H9 (cell line): ENCODE data around the gene ELF1. TPM values are rescaled to one million over a fixed set of nuclear protein-coding genes. Genes with fewer than 3 reads are reported as not detected.

Source experiments
- DNase-seq: peaks from one replicate; pipeline ENCODE4 v3.0.0-alpha.2; 2017
- H2AFZ ChIP-seq: one replicate; pipeline ENCODE4 v1.6.1; 2013; ENCODE audit warnings: mild to moderate bottlenecking, low read length, control low read depth, moderate library complexity
- H2AK5ac ChIP-seq: 2 replicates; pipeline ENCODE4 v1.6.1; 2013; ENCODE audit warnings: low read length, control low read depth, mixed read lengths; ENCODE audit not compliant: insufficient read length
- H2BK120ac ChIP-seq: one replicate; pipeline ENCODE4 v1.6.1; 2013; ENCODE audit warnings: low read depth, mild to moderate bottlenecking, low read length, control low read depth, inconsistent platforms; ENCODE audit not compliant: poor library complexity, severe bottlenecking
- H2BK12ac ChIP-seq: 2 replicates; pipeline ENCODE4 v1.6.1; 2013; ENCODE audit warnings: low read length, control low read depth, mixed read lengths, low read depth; ENCODE audit not compliant: insufficient read length
- H2BK15ac ChIP-seq: 2 replicates; pipeline ENCODE4 v1.6.1; 2013; ENCODE audit warnings: low read depth, low read length, control low read depth
- H2BK20ac ChIP-seq: one replicate; pipeline ENCODE4 v1.6.1; 2013; ENCODE audit warnings: low read depth, mild to moderate bottlenecking, low read length, control low read depth, inconsistent platforms; ENCODE audit not compliant: poor library complexity, severe bottlenecking
- H2BK5ac ChIP-seq: 2 replicates; pipeline ENCODE4 v1.6.1; 2013; ENCODE audit warnings: low read length, control low read depth, mixed read lengths; ENCODE audit not compliant: insufficient read length
- H3K14ac ChIP-seq: 2 replicates; pipeline ENCODE4 v1.6.1; 2013; ENCODE audit warnings: low read length, control low read depth; ENCODE audit not compliant: insufficient read depth
- H3K18ac ChIP-seq: 2 replicates; pipeline ENCODE4 v1.6.1; 2013; ENCODE audit warnings: low read depth, mild to moderate bottlenecking, mixed read lengths, low read length, control low read depth; ENCODE audit not compliant: insufficient read length
- H3K23ac ChIP-seq: 2 replicates; pipeline ENCODE4 v1.6.1; 2013; ENCODE audit warnings: low read length, control low read depth, mixed read lengths, low read depth; ENCODE audit not compliant: insufficient read length
- H3K23me2 ChIP-seq: 2 replicates; pipeline ENCODE4 v1.6.1; 2013; ENCODE audit warnings: low read depth, mild to moderate bottlenecking, mixed read lengths, low read length, control low read depth; ENCODE audit not compliant: insufficient read length, poor library complexity, severe bottlenecking
- H3K27ac ChIP-seq: 2 replicates; pipeline ENCODE4 v1.5.1; 2013; ENCODE audit warnings: low read length, control low read depth, mixed read lengths, low read depth; ENCODE audit not compliant: insufficient read length
- H3K27me3 ChIP-seq: 2 replicates; pipeline ENCODE4 v1.6.1; 2013; ENCODE audit warnings: low read length, control low read depth, inconsistent platforms; ENCODE audit not compliant: insufficient read depth
- H3K4ac ChIP-seq: 2 replicates; pipeline ENCODE4 v1.6.1; 2013; ENCODE audit warnings: low read depth, mild to moderate bottlenecking, control low read depth, inconsistent platforms, low read length, moderate library complexity
- H3K4me1 ChIP-seq: 2 replicates; pipeline ENCODE4 v1.6.1; 2013; ENCODE audit warnings: low read length, control low read depth, inconsistent platforms; ENCODE audit not compliant: insufficient read depth
- H3K4me2 ChIP-seq: 2 replicates; pipeline ENCODE4 v1.6.1; 2013; ENCODE audit warnings: low read length, control low read depth, mixed read lengths; ENCODE audit not compliant: insufficient read length, insufficient read depth
- H3K56ac ChIP-seq: 2 replicates; pipeline ENCODE4 v1.6.1; 2013; ENCODE audit warnings: low read depth, mild to moderate bottlenecking, mixed read lengths, low read length, control low read depth; ENCODE audit not compliant: insufficient read length
- H3K79me1 ChIP-seq: 2 replicates; pipeline ENCODE4 v1.6.1; 2013; ENCODE audit warnings: low read depth, mild to moderate bottlenecking, moderate library complexity, low read length, control low read depth, inconsistent platforms; ENCODE audit not compliant: insufficient read depth, poor library complexity, severe bottlenecking
- H3K79me2 ChIP-seq: 2 replicates; pipeline ENCODE4 v1.6.1; 2013; ENCODE audit warnings: low read length, control low read depth, inconsistent platforms; ENCODE audit not compliant: insufficient read depth
- H3K9ac ChIP-seq: 2 replicates; pipeline ENCODE4 v1.6.1; 2013; ENCODE audit warnings: low read length, control low read depth, mixed read lengths; ENCODE audit not compliant: insufficient read length; ENCODE audit errors: extremely low read depth
- H3K9me3 ChIP-seq: one replicate; pipeline ENCODE4 v1.6.1; 2013; ENCODE audit warnings: low read depth, low read length, inconsistent platforms; ENCODE audit not compliant: control insufficient read depth
- H3T11ph ChIP-seq: one replicate; pipeline ENCODE4 v1.6.1; 2013; ENCODE audit warnings: mild to moderate bottlenecking, low read length, control low read depth, inconsistent platforms
- H4K20me1 ChIP-seq: one replicate; pipeline ENCODE4 v1.6.1; 2013; ENCODE audit not compliant: control insufficient read depth, insufficient read length, insufficient read depth
- H4K5ac ChIP-seq: 2 replicates; pipeline ENCODE4 v1.6.1; 2013; ENCODE audit warnings: low read depth, mild to moderate bottlenecking, mixed read lengths, low read length, control low read depth; ENCODE audit not compliant: insufficient read length
- H4K8ac ChIP-seq: replicated peaks from 2 replicates; pipeline ENCODE4 v1.6.1; 2013; ENCODE audit warnings: low read length, control low read depth, mixed read lengths, low read depth; ENCODE audit not compliant: insufficient read length
- H4K91ac ChIP-seq: 2 replicates; pipeline ENCODE4 v1.6.1; 2013; ENCODE audit warnings: low read depth, mild to moderate bottlenecking, moderate library complexity, mixed read lengths, low read length, control low read depth; ENCODE audit not compliant: insufficient read length
- H3K27ac Mint-ChIP-seq, 3 experiments: 2 replicates in 2 of 3; 3 replicates in 1 of 3; pipeline ENCODE4 v1.8.0; 2020 to 2021; ENCODE audit warnings: mixed read lengths in 3 of 3, mild to moderate bottlenecking in 1 of 3, moderate library complexity in 1 of 3
- H3K27me3 Mint-ChIP-seq: 2 replicates; pipeline ENCODE4 v1.8.0; 2021; ENCODE audit warnings: low read depth, mild to moderate bottlenecking, moderate library complexity, mixed read lengths
- H3K36me3 Mint-ChIP-seq, 3 experiments: 2 replicates in 2 of 3; 3 replicates in 1 of 3; pipeline ENCODE4 v1.8.0; 2020 to 2021; ENCODE audit warnings: low read depth in 3 of 3, mixed read lengths in 3 of 3; ENCODE audit not compliant: insufficient read depth in 1 of 3
- H3K4me1 Mint-ChIP-seq, 2 experiments: 2 replicates each; pipeline ENCODE4 v1.8.0; 2020; ENCODE audit warnings: mixed read lengths in 2 of 2
- H3K4me3 Mint-ChIP-seq, 2 experiments: 2 replicates in 1 of 2; 3 replicates in 1 of 2; pipeline ENCODE4 v1.8.0; 2020 to 2021; ENCODE audit warnings: mild to moderate bottlenecking in 2 of 2, mixed read lengths in 2 of 2, moderate library complexity in 1 of 2
- H3K9me3 Mint-ChIP-seq, 2 experiments: 2 replicates in 1 of 2; 3 replicates in 1 of 2; pipeline ENCODE4 v1.8.0; 2020; ENCODE audit warnings: mild to moderate bottlenecking in 2 of 2, mixed read lengths in 2 of 2, moderate library complexity in 1 of 2
- CTCF ChIP-seq: fragments of 200-600 bp; sonication (generic); conservative IDR thresholded peaks from 3 replicates; pipeline ENCODE4 v1.8.0; 2021; ENCODE audit warnings: antibody characterized with exemption, mild to moderate bottlenecking
- WGBS: extraction: QIAGEN DNeasy Blood & Tissue Kit; methylation state at CpG from one replicate; pipeline ENCODE4 v1.1.7; 2013; ENCODE audit warnings: missing lambda C conversion rate, low lambda C conversion rate, mixed read lengths; ENCODE audit not compliant: insufficient read length; ENCODE audit errors: extremely low coverage; 5-methylcytosine and 5-hydroxymethylcytosine counted together
- total RNA-seq: library from RNA; stranded (reverse); gene quantifications from 2 replicates; pipeline ENCODE4 v1.2.1, GENCODE V29; 2021

Gene ELF1
- total RNA-seq, 1 experiment from 2014 or later = 15.5 TPM

GRCh38 chr13:41007744-41008128 lies 11.4 kb downstream of the ELF1 start:
- peaks cover 0 to 4% (median 0%) of the 10 kb centered on the region in 3 experiments; a peak in 1 of 7 replicates for H3K36me3 Mint-ChIP-seq
- Histone ChIP-seq H3K27ac (no peak overlapping the region), H3K4me2 (no peak overlapping the region), H4K91ac (no peak overlapping the region), H4K8ac (no peak overlapping the region), H2AFZ (no peak overlapping the region), H4K5ac (no peak overlapping the region), H2BK15ac (no peak overlapping the region), H3K79me1 (no peaks in the 10 kb centered on the region), H2BK12ac (no peak overlapping the region), H3K4me1 (no peaks in the 10 kb centered on the region; the same call in 1 of the 2 replicates), H3K14ac (no peak overlapping the region), H2BK120ac (no peak overlapping the region), H3K23me2 (no peaks in the 10 kb centered on the region), H3K9me3 (no peaks in the 10 kb centered on the region), H3K9ac (no peak overlapping the region), H4K20me1 (no peaks in the 10 kb centered on the region), H2BK20ac (no peak overlapping the region), H2AK5ac (no peak overlapping the region), H3K4ac (no peak overlapping the region), H3K23ac (no peak overlapping the region), H3K79me2 (no peaks in the 10 kb centered on the region), H3K18ac (no peak overlapping the region), H3K27me3 (no peaks in the 10 kb centered on the region), H2BK5ac (no peak overlapping the region), H3K56ac (no peak overlapping the region), H3T11ph (no peak overlapping the region)
- no peak for TF ChIP-seq CTCF
- DNase-seq = no peak
- H3K4me1 Mint-ChIP-seq = peaks cover 33 to 36% of the 10 kb centered on the region in 2 experiments
- H3K27ac Mint-ChIP-seq = peak overlapping the region in 1 of 3 experiments; percentile 90; a peak in 2 of 7 replicates
- H3K9me3 Mint-ChIP-seq = no peaks in the 10 kb centered on the region
- H3K27me3 Mint-ChIP-seq = no peaks in the 10 kb centered on the region
- peak overlapping the region; percentile 7 to 56; a peak in 3 of 5 replicates for H3K4me3 Mint-ChIP-seq
- WGBS = no CpG with 5 or more reads among the region's 3 CpGs
